SW480 (cell line): ENCODE results near the gene ZNF221.
A peak's percentile ranks its signal among the peaks of the same experiment; 100 is the strongest.
"Not testable (repeated sequence)": the region's sequence is repeated elsewhere in the genome, so short reads cannot be mapped to it uniquely, and the experiment has no call there.

Source experiments
- DNase-seq: peaks from one replicate; pipeline ENCODE4 v3.0.0-alpha.2; 2016; ENCODE audit warnings: low spot score

The ZNF221 gene

GRCh38 chr19:43950834-43951645 lies at the start of gene ZNF221:
ZNF221 (plus strand) TSS chr19:43951228; CDS start chr19:43962727, 11,499 bp downstream.
- peak; percentile 92 for DNase-seq

GRCh38 chr19:43901395-43902390 lies 49.3 kb upstream of the ZNF221 start:
- DNase-seq = no peak

- no peak for DNase-seq
Measured at GRCh38 chr19:43902399-43902798, 48.6 kb upstream of the ZNF221 start.

DNA sequence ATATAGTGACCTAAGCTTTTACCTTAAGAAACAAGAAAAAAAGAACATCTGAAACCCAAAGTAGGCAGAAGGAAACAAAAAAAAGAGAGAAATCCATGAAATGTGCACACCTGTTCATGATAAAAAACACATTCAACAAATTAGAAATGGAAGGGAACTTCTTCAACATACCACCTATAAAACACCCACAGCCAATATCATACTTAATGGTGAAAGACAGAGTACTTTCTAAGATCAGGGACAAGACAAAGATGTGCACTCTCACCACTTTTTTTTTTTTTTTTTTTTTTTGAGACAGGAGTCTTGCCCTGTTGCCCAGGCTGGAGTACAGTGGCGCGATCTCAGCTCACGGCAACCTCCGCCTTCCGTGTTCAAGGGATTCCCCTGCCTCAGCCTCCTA lies 45.1 kb upstream of the ZNF221 start:
- DNase-seq = no peak

- DNase-seq = no peak
Measured at GRCh38 chr19:43906774-43907173, 44.3 kb upstream of the ZNF221 start.

- no peak for DNase-seq
Measured at GRCh38 chr19:43908659-43909058, 42.4 kb upstream of the ZNF221 start.

DNA sequence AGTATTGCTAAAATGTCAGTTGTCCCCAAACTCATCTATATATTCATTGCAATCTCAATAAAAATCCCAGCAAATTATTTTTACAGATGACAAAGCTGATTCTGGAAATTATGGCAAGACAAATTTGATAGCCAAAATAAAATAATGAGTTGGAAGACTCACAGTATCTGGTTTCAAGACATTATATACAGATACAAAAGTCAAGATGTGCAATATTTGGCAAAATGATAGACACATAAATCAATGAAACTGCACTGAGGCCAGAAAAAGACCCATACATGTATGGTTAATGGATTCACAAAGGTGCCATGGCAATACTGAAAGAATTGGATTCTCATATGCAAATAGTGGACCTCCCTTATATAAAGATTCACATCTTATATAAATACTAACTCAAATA lies 40.1 kb upstream of the ZNF221 start:
- DNase-seq = no peak

- no peak for DNase-seq
Measured at GRCh38 chr19:43913383-43913782, 37.6 kb upstream of the ZNF221 start.

GRCh38 chr19:43914051-43914450 lies 37.0 kb upstream of the ZNF221 start:
- no peak for DNase-seq

DNA sequence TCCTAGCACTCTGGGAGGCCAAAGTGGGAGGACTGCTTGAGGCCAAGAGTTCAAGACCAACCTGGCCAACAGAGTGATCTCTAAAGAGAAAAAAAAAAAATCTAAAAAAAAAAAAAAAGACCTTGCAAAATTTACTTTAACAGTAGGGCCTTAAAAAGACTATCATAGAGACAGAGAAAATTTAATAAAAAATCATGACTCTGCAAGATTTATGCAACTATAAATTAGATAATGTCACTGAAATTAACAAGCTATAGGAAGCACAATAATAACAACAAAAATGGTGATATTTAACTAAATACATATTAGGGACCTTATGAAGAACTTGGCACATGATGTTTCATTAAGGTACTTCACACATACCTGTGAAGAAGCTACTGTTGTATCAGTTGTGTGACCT lies 27.2 kb upstream of the ZNF221 start:
- DNase-seq = no peak

DNA sequence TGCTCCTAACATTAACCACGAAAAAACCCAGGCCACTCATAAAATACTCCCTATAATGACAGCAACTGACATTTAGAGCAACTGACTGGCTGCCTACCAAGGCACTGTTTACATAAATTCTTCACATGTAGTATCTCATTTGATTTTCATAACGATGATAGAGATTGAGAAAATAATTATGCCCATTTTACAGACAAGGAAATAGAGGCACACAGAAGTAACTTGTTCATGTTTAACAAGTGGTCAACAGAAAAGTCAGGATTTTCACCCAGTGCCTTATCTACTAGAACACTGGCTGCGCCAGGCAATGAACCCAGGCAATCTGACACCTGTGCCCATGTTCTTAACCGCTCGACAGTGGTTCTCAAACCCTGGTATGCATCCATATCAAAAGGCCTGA lies 22.2 kb upstream of the ZNF221 start:
- DNase-seq = no peak

DNA sequence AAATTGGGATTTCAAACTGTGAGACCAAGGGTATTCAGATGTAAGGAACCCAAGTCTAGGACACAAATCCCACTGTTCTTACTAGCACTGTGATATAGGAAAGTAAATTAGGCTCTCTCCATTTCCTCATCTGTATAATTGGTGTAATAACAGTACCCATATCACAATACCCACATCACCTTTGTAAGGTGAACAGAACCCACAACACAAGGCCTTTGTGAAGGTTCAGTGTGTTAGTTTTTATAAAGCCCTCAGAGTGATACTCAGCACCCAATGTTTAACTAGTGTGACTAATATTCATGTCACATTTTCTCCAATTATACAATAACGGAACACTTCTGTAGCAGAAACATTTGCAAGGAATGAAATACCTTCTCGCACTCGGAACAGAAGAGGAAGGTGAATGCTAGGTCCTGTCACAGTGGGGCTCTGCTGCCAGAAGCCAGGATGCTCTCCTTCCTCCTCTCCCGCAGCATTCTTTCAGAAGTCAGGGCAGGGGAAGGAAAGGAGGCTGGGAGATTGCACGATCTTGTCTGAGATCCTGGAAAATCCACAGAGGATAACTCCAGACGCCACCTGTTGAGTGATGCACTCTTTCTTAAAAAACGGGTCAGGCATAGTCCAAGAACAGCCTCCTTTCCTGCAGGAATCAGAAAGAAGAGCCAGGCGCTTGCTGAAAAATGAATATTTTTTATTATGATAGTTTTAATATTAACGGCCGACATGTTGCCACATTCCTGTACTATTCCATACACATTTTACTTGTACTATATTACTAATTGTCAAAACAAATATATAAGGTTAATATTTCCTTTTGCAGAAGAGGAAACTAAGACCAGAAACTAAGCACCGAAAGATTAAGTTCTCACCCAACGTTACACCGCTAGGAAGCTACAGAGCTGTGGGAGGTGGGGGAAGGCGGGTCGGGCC lies 16.7 kb upstream of the ZNF221 start:
- DNase-seq = peak; percentile 20

DNA sequence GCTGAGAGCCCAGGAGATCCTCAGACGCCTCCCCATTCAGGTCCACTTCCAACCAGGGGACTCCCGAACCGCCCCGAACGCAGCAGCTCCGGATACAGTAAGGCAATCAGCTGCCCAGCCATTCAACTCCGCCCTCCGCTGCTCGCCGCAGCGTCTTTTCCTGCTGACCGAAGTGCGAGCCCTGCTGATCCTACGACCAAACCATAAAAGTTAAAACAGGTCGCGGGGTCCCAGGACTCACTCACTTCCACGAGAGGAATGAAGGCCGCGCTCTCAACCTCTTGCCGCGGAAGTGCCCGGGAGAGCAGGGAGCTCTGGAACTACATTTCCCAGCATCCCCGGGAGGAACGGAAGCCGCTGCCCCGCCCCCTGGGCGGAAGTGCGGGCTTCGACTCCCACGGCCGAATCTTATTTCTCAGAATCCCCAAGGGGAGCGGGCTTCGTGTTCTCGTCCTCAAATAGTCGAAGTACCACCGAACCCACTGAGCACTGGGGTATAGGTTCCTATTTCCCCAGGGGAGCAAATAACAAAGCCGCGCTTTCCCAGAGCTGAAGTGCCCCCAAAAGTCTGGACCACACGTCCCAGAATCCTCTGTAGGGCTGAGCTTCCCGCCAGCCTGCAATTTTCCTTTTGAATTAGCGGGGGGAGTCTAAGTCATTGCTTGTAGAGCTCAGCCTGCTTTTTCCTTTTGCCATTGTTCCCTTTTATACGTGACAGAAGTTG lies 15.9 kb upstream of the ZNF221 start, which contains the start of gene ZNF45:
TSS of gene ZNF45 (minus strand) at position 298 of the 724 bp plus-strand sequence. CDS start 13,097 bp downstream, outside the sequence.
- peak; percentile 92 for DNase-seq

- no peak for DNase-seq
Measured at GRCh38 chr19:43936188-43936587, 14.8 kb upstream of the ZNF221 start.

GRCh38 chr19:43939557-43940260 lies 11.3 kb upstream of the ZNF221 start:
- DNase-seq = no peak

DNA sequence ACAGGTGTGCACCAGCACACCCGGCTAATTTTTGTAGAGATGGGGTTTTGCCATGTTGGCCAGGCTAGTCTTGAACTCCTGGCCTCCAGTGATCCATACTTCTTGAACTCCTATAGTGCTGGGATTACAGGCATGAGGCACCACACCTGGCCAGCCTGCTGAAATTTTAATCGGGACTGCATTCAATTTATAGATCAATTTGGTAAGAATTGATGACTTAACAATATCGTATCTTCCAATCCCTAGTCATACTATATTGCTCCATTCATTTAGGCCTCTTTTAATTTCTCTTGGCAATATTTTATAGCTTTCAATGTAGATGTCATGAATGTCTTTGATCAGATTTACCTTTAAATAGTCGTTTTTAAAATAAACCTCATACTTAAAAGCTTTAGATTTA lies 10.3 kb upstream of the ZNF221 start:
- DNase-seq = no peak

DNA sequence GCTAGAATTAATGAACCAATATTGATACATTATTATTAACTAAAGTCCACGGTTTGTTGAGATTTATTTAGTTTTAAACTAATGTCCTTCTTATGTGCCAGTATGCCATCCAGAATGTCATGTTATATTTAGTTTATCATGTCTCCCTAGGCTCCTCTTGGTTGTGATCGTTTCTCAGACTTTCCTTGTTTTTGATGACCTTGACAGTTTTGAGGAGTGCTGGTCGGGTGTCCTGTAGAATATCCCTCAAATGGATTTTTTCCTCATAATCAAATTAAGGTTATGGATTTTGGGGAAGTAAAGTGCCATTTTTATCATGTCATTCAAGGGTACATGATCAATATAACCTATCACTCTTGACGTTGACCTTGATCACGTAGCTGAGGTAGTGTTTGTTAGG lies 9.8 kb upstream of the ZNF221 start:
- DNase-seq = no peak

DNA sequence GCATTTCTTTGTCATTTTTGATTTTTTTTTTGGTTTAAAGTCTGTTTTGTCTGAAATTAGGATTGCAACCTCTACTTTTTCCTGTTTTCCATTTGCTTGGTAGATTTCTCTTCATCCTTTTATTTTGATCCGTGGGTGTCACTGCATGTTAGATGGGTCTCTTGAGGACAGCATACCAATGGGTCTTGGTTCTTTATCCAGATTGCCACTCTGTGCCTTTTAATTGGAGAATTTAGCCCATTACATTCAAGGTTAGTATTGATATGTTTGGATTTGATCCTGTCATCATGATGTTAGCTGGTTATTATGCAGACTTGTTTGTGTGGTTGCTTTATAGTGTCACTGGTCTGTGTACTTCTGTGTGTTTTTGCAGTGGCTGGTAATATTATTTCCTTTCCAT lies 3.6 kb upstream of the ZNF221 start:
- not testable (repeated sequence) for DNase-seq

GRCh38 chr19:43949803-43950202 lies 1.2 kb upstream of the ZNF221 start:
- DNase-seq = not testable (repeated sequence)

DNA sequence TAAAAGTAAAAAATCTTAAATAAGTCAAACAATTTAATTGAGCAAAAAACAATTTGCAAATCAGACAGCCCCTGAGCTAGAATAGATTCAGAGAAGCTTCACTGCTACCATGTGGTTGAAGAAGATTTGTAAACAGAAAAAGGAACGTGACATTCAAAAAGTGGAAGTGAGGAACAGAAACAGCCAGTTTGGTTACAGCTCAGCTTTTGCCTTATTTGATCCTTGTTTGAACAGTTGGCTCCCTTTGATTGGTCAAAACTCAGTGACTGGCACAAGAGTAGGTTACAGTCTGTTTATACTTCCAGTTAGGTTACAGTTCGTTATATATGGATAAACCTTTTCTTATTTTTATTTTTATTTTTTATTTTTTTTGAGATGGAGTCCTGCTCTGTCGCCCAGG lies 5.8 kb downstream of the ZNF221 start:
- no peak for DNase-seq
